DOHH2 (cell line): ENCODE data around the gene SLC50A1.

Experiments
- CTCF ChIP-seq: fragments of 200-600 bp; sonication (generic); IDR thresholded peaks from one replicate; pipeline ENCODE4 v1.5.1; 2014; ENCODE audit warnings: antibody characterized with exemption, mild to moderate bottlenecking, low read depth, low read length; ENCODE audit not compliant: poor library complexity, severe bottlenecking
- EZH2phosphoT487 ChIP-seq: fragments of 200-600 bp; sonication (generic); IDR thresholded peaks from 2 replicates; pipeline ENCODE4 v1.6.1; 2017; ENCODE audit warnings: borderline replicate concordance, mild to moderate bottlenecking, antibody characterized with exemption, low read length, moderate library complexity, mixed read lengths

DNA sequence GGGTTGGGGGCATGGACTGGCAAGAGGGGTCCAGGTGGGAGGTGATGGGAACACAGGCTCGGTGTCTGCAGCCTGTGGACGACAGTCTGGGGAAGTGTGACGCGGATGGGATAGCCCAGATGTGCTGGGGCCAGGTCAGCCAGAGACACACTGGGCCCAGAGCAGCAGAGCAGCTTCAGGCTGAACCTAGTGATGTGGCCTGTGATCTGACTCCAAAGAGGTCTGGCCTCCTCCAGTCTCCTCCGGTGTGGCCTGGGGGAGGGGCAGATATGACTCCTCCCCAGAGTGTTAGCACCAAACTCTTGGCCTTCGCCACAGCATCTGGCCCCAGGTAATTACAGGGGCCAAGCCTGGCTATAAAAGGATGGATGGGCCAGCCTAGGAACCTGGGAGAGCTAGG is 43.5 kb upstream of the SLC50A1 start:
- TF ChIP-seq EZH2phosphoT487 (no peak), CTCF (no peak)
